Measurements from ENCODE around the gene UQCC2.

DNA sequence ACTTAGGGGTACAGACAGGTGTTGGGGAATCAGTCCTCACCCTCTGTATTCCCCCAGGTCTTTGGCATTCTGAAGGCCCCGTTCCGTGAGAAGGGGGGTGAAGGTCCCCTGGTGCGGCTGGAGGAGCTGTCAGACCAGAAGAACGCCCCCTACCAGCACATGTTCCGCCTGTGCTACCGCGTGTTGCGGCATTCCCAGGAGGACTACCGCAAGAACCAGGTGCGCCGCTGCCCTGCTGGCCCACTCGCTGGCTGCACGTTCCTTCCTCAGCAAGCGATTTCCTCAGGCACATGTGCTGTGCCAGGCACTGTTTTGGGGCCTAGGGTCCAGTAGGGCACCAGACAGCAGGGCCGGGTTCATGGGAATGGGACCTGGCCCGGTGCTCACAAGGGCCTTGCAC is 44.4 kb downstream of the UQCC2 start:
- TF ChIP-seq, protein P1, sequence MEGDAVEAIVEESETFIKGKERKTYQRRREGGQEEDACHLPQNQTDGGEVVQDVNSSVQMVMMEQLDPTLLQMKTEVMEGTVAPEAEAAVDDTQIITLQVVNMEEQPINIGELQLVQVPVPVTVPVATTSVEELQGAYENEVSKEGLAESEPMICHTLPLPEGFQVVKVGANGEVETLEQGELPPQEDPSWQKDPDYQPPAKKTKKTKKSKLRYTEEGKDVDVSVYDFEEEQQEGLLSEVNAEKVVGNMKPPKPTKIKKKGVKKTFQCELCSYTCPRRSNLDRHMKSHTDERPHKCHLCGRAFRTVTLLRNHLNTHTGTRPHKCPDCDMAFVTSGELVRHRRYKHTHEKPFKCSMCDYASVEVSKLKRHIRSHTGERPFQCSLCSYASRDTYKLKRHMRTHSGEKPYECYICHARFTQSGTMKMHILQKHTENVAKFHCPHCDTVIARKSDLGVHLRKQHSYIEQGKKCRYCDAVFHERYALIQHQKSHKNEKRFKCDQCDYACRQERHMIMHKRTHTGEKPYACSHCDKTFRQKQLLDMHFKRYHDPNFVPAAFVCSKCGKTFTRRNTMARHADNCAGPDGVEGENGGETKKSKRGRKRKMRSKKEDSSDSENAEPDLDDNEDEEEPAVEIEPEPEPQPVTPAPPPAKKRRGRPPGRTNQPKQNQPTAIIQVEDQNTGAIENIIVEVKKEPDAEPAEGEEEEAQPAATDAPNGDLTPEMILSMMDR (IDR thresholded peaks at IDR 0.05), result no peak
- TF ChIP-seq ZFX (IDR thresholded peaks at IDR 0.05; ENCODE audit: borderline replicate concordance), result no peak

Measured in 22Rv1 (cell line).